NCI-H128 (cell line): Measurements from ENCODE around the gene ARHGAP22.

Experiments
- DNase-seq: peaks from one replicate; lab custom pipeline; 2025; ENCODE audit not compliant: unreplicated experiment; lab: John Stamatoyannopoulos, UW

ARHGAP22 gene

GRCh38 chr10:48517482-48517881 is 87.4 kb downstream of the ARHGAP22 start:
- no peak for DNase-seq

DNA sequence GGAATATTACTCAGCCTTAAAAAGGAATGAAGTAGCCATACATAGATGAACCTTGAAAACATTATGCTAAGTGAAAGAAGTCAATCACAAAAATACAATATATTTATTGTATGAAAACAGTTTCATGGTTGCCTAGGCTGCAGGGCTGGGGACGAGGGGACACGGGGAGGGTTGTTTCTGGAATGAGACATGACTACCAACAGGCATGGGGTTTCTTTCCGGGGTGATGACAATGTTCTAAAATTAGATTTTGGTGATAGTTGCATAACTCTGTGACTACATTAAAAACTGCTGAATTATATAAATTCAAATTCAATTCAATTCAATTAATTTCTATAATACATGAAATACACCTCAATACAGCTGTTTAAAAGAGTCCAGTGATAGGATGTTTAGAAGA is 88.0 kb downstream of the ARHGAP22 start:
- DNase-seq: no peak

GRCh38 chr10:48514916-48515315 is 90.0 kb downstream of the ARHGAP22 start:
- no peak for DNase-seq

GRCh38 chr10:48514255-48514654 is 90.6 kb downstream of the ARHGAP22 start:
- no peak for DNase-seq

DNA sequence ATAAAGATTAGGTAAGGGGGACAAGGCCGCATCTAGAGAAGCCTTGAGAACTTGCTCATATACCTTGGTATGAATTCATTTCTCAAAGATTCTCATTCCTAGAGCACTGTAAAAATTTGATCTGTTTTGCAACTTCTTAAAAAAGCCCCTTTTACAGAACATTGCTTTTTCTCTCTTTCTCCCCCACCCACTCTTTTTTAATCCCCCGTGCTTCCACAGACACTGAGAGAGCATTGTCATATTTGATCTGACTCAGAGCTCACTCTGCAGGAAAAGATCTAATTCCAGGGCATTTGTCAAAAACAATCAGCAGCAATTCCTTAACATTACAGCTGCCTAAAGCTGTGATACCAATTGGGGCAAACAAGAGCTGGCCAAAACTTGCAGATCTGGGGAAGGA is 92.0 kb downstream of the ARHGAP22 start:
- no peak for DNase-seq

DNA sequence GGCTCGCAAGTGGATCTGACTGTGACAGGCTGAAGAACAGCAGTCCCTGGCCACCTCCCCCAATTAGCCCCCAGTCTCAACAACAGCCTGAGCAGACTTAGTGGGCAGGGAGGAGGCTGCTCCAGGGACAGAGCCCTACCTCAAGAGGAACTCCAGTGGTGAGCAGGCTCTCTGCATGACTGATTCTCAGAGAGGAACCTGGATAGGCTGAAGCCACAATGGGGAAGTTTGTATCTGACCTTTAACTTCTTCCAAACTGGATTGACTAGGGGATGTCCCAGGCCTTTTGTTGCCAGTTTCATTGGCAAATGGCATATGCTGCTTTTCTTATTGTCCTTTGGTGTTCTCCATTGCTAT is 93.0 kb downstream of the ARHGAP22 start:
- no peak for DNase-seq

- no peak for DNase-seq
Measured at GRCh38 chr10:48511066-48511874, 93.6 kb downstream of the ARHGAP22 start.

DNA sequence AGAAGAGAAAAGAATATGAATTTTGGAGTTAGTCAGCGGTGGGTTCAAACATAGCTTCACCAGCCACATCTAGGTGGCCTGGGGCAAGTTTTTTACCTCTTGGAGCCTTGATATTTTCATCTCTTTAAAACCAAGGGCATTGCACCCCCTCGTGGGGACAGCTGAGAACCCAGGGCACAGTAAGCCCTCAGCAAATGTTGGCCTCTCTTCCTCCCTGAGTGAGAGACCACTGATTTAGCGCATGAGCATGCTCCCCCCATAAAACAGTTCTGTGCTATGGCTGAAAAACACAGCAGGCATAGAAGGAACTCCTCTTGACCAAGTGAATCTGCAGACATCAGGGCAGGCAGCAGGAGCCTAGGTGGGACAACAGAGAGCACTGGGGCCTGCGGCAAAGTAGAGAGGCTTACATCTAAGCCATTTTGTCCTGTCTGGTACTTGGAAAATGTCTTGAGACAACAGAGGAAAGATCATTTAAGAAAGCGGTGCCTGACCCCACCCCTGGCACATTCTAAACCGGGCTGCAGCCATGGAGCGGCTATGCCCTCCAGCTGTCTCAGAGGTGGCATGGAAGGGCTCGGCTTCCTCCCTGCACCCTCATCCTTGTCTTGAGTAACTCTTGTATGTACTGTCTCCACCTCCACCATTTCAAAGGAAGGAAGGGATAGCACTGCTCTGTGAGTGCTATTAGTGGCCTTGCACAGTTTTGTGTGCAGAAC is 94.7 kb downstream of the ARHGAP22 start:
- DNase-seq: no peak

DNA sequence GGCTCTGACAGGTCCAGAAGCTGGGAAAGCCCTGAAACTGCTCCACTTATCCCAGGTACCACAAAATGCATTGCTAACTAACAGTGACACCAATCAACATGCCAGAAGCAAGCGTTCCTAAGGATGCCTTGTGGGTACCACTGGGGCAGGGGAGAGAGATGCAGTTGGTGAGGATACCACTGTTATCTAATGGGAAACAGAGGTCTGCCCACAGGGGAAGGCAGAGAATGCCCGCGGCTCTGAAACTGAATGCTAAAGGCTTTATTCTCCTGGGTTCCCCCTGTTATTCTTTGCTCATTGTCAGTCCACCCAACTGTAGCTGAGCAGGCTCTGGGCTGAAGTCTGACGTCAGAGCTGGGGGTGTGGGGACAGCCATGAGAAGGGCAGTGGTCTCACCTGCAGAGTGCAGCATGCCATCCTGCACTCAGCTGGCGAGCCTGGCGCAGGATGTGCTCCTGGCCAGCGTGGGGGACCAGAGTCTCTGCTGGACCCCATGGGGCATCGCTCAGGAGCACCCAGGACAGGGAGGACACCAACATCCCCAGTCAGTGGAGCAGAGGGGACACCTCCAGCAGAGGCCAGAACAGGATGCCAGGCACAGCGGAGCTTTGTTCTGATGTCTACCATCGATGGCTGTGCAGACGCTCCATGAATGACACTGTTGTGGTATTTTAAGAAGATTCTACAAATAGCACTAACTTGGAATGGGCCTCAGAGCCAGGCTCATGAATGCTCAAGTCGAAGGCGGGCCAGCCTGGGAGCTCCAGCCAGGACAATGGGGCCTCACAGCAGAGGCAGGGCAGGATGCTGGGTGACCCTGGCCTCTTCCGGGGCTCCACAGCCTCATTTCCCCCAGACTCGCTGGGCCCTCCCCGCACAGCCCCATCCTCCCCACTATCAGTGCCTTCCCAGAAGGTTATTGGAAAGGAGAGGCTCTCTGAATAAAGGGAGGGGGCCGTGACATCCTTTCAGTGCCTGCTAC is 95.8 kb downstream of the ARHGAP22 start:
- no peak for DNase-seq

- DNase-seq: no peak
Measured at GRCh38 chr10:48507933-48508790, 96.7 kb downstream of the ARHGAP22 start.

- no peak for DNase-seq
Measured at GRCh38 chr10:48507494-48507893, 97.4 kb downstream of the ARHGAP22 start.

GRCh38 chr10:48506147-48506917 is 98.5 kb downstream of the ARHGAP22 start:
- DNase-seq: no peak

DNA sequence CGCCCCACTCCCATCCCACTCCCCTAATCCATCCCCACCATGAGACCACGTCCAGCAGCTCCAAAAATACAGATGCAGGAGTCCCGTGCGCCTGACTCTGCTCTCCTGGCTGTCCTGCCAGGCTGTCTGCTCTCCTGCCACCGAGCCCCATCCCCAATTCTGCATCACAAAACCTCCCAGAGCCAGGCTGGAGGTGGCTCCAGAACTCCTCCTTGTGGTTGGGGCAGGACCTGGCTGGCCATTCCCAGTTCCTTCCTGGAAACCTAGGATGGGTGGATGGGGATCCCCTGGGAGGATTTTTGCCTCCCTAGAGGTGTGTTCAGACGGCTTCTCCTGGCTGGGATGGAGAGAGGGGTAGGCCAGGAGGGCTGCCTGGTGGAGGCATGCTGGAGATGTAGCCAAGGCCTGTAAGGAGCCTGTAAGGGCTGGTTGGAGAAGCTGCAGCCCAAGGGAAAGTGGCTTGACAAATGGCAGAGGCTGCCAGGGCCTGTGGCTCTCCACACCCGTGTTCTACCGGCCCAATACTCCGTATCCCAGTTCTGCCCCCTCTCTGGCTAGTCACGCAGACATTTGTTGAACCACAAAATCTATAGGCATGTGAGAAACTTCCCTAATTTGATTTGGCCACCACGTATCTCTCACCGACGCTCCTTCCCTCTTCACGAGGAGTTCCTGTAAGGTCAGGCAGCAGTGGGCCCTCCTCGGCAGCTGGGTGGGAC is 99.3 kb downstream of the ARHGAP22 start:
- DNase-seq: no peak

DNA sequence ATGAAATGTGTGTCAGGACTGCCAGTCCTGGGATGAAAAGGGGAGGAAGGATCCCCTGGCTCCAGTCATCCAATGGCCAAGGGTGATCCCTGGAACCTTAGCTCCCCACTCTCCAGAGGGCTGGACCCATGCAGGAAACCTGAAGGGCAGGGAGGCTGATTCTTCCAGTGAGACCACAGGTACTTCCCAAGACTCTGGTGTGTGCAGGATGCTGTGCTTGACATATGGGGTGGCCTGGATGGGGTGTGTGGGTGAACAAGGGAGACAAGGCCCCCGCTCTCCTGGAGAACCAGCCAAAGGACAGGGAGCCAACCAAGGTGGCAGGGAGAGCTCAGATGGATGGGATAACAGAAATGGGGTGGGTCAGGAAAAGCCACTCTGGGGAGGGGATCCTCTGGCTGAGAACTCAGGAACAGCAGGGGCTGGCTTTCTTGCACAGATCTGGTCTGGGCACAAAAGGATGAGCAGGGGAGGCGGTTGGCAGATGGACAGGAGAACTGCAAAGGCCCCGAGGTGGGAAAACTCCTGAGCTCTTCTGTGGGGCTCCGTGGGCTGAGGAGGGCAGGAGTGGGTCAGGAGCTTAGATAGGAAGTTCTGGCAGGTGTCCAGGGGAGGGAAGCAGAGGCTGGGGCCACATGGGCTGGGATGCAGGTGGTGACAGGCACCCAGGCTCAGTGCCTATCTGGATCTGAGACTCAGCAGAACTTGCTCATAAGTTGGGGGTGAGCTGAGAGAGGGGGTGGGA is 100.6 kb downstream of the ARHGAP22 start:
- no peak for DNase-seq

- no peak for DNase-seq
Measured at GRCh38 chr10:48503293-48503911, 101.5 kb downstream of the ARHGAP22 start.

GRCh38 chr10:48502791-48503190 is 102.1 kb downstream of the ARHGAP22 start:
- DNase-seq: no peak

GRCh38 chr10:48501787-48502771 is 102.8 kb downstream of the ARHGAP22 start:
- DNase-seq: no peak
